ENCODE measurements around the gene CTU1.

Gene CTU1

GRCh38 chr19:51082611-51083010 is 25.6 kb downstream of the CTU1 start, which contains the start of gene KLK14:
KLK14 (minus strand) TSS chr19:51082887; CDS start chr19:51082614, 273 bp downstream.
- DNase-seq (ENCODE audit: low spot score) = no peak

DNA sequence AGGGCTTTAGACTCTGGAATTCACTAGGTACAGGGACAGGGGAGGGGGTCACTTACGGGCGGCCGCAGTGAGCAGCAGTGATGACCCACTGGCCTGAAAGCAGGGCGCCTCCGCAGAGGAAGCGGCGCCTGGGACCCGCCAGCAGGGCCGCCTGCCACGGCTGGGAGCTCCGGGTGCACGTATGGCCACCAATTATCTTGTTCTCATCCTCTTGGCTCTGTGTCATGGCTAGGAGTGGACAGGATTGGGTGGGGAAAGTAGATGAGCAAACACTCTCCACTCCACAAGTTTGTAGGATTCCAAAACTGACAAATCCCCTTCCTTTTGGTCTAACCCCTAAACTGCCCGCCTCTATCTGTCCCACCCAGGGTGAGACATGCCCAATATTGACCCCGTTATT is 26.7 kb downstream of the CTU1 start:
- DNase-seq (ENCODE audit: low spot score) = no peak

DNA sequence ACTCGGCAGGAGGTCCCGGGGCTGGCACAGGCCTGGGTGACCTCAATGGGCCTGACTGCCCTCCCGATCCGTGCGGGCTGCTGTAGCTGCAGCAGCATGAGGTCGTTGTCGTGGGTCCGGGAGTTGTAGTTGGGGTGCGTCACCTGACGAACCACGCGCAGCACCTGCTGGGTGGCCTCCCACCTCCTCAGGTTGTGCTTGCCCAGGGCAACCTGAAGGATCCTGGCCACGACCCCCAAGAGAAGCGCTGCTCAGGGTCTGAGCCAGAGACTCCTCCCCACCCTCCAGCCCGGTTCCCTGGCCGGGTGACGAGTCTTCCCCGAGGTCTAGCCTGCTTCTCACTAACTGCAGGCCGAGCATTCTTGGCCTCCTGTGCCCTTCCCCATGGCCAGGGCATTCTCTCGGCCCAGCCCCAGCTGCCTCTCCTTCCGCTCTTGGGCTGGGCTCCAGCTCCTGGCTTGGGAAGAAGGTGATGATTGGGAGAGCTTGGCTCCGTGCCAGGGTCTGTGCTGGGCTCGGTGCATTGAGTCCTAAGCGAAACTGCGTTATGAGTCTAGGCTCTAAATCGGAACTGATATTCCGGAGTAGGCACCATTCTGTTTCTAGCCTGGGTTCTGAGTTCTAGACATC is 28.6 kb downstream of the CTU1 start:
- DNase-seq (ENCODE audit: low spot score) = no peak

DNA sequence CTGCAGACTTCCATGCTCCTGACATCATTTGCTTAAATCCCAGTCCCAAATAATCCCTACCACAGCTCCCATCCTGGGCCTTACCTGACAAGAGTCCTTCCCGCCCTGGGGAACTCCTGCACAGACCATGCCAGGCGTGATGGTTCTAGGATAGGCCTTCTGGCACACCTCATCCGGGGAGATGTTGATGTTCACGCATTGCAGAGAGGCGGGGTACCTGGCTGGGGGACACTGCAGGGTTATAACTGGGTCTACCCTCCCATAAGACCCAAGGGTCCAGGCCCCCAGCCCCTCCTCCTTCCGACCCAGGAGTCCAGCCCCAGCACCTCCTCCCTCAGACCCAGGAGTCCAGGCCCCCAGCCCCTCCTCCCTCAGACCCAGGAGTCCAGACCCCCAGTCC is 29.5 kb downstream of the CTU1 start:
- DNase-seq (ENCODE audit: low spot score) = no peak

DNA sequence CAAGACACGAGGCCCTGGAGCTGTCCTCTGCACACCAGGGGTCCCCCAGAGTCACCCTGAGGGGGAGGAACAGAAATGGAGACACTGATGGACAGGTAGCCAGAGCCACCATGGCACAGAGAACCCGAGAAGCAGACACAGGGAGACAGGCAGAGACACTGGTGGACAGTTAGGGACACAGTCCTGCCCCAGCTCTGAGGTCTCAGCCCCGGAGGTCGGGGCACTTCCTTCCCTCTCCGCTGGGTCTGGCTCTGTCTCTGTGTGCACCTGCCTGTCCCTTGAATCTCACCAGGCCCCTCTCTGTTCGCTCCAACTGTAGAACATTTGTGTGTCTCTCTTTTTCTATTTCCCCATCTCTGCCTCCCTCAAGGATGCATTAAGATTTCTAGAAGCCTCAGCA is 30.1 kb downstream of the CTU1 start:
- no peak for DNase-seq (ENCODE audit: low spot score)

GRCh38 chr19:51076631-51077213 is 31.5 kb downstream of the CTU1 start:
- DNase-seq (ENCODE audit: low spot score) = no peak

- DNase-seq (ENCODE audit: low spot score) = no peak
These were observed 32.2 kb downstream of the CTU1 start for GRCh38 chr19:51075998-51076397.

DNA sequence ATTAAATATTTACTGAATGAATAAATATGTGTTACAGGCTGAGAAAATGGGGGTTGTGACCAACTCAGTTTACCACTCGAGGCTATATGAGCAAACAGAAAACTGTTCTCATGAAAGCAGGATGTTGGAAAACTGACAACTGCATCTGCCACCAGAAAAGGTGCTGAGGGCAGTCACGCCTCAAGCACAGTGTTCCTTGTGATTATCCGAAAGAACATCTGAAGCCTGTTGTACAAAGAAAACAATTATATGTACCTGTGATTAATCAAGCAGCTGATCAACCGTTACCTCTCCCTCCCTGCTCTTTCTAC is 37.2 kb downstream of the CTU1 start:
- no peak for DNase-seq (ENCODE audit: low spot score)

- no peak for DNase-seq (ENCODE audit: low spot score)
These were observed 37.7 kb downstream of the CTU1 start for GRCh38 chr19:51070334-51071094.

DNA sequence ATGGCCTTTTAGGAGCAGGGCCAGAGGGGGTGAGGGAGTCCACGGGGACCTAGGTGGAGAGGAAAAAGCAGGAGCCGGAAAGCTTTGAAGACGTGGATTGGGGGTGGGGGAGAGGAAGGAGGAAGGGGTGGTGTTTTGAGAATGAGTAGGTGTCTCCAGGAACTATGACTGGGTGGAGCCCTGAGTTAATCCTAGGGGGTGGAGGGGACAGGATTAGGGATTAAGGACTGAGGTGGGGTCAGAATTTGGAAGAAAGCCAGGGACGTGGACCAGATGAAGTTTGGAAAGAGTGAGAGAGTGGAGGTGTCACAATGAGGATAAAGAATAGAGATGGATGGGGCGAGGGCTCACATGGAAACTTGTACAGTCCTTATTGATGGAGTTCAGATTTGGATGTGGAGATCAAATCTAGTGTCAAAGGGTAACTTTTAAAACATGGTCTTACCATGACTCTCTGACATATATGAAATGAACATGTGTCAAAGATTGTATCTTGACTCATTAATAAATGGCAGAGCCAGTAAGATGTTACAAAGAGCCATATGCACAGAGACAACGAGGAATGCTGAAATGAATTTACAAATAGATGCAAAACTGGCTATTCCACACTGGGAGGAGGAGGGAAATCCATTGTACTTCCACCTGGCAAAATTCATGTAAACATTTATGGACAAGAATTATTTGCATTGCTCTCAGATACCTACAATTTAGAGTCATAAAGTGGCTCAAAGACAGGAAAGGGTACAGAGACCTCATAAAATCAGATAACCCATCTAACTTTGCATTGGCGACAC is 41.6 kb downstream of the CTU1 start:
- DNase-seq (ENCODE audit: low spot score) = no peak

GRCh38 chr19:51065221-51065960 is 42.8 kb downstream of the CTU1 start:
- no peak for DNase-seq (ENCODE audit: low spot score)

DNA sequence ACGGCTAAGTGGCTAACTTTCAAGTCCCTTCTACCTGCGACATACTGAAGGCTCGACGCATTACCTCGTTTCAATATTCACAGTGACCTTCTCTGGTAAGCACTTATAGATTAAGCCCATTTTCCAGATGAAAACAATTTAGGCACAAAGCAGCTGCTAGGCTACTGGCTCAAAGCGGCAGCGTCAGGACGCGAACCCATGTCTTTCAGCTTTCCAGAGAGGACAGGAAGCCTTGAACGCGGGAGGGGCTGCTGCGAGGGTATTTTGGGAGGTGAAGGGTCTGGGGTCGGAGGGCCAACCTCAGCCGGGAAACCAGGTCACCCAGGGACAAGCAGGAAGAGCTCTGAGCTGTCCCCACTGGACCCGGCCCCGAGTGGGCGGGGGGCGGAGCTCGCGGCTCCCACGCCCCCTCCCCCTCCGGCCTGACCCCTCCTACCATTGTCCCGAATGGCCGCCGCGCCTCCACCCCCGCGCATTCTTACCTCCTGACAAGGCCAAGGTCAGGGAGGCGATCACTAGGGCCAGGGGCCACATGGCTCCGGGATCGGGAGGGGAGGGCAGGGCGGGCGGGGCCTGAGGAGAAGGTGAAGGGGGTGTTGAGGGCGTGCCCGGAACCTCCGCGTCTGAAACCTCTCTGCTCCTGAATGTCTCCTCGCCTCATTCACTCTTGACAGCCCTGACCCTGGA is 43.5 kb downstream of the CTU1 start, which contains the start of gene KLK13:
Gene KLK13 (minus strand): TSS at position 559 of the 687 bp plus-strand sequence. CDS start 25 bp downstream, at position 534.
- no peak for DNase-seq (ENCODE audit: low spot score)

DNA sequence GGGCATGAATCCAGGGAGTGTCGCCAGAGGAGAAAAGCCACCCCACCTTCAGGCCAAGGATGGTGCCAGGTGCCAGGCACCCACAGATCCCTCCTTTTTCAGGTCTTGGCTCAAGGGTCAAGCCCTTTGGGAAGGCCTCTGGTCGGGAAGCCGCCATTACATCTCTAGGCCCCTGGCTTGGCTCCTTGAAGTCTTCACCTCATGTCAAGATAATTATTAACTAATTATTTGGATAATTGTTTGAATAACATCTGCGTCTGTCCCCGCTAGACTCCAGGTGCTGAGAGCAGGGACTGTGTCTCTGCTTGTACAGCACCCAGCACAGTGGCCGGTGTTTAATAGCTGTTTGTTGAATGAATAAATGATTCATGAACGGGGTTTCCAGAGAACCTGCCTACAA is 44.5 kb downstream of the CTU1 start:
- DNase-seq (ENCODE audit: low spot score) = no peak

GRCh38 chr19:51060973-51061372 is 47.2 kb downstream of the CTU1 start:
- no peak for DNase-seq (ENCODE audit: low spot score)

DNA sequence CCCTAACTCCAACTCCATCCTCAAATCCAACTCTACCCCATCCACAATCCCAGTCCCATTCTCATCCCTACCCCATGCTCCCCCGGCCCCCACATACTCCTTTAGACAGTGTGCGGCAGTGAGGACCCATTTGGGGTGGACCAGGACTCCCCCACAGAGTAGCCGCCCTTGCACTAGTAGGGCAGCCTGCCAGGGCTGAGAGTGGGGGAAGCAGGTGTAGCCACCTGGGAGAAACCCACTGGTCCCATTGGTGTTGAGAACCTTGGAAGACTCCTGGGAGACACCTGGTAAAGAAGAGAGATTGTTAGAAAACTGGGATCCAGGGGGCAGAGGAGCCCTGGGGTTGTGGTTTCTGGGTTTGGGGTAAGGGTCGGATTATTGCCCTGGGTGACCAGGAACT is 47.9 kb downstream of the CTU1 start:
- no peak for DNase-seq (ENCODE audit: low spot score)

GRCh38 chr19:51059715-51060114 is 48.5 kb downstream of the CTU1 start:
- DNase-seq (ENCODE audit: low spot score) = no peak

DNA sequence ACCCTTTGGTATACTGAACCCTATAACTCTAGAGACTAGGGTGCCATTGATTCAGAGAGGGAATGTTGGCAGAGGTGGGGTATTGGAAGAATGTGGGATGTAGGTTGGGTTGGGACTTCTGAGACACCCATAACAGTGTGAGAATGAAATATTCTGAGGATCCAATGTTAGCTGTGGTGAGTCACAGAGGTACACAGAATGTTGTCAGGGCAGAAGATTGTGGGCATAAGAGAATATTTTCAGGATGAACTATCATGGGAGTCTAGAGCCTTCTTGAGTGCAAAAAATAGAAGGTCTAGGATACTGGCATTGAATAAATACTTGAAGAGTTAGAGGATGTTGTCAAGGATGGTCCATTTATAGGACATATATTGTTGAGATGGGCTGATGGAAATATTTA is 52.3 kb downstream of the CTU1 start:
- no peak for DNase-seq (ENCODE audit: low spot score)

Data from HuH-7.5 (cell line).